Keratinocyte (primary cell): ENCODE data around the gene N4BP2.

Source experiments
- EZH2 ChIP-seq: IDR thresholded peaks from one replicate; pipeline ENCODE4 v1.6.1; 2012; ENCODE audit warnings: inconsistent platforms, mild to moderate bottlenecking, low read length, moderate library complexity
- TF ChIP-seq, protein P1 (sequence below), 3 experiments: IDR thresholded peaks in 1 of 3; conservative IDR thresholded peaks in 1 of 3; optimal IDR thresholded peaks in 1 of 3; 2 replicates in 2 of 3; 3 replicates in 1 of 3; pipeline versions ENCODE3 to v1.5.1; 2011; ENCODE audit warnings: low read length in 3 of 3, mild to moderate bottlenecking in 3 of 3, moderate library complexity in 2 of 3, control low read depth in 1 of 3, inconsistent platforms in 1 of 3; ENCODE audit not compliant: insufficient read depth in 2 of 3; ENCODE audit errors: extremely low read depth in 1 of 3

GRCh38 chr4:40140196-40140595 is 83.5 kb downstream of the N4BP2 start:
- TF ChIP-seq, protein P1, sequence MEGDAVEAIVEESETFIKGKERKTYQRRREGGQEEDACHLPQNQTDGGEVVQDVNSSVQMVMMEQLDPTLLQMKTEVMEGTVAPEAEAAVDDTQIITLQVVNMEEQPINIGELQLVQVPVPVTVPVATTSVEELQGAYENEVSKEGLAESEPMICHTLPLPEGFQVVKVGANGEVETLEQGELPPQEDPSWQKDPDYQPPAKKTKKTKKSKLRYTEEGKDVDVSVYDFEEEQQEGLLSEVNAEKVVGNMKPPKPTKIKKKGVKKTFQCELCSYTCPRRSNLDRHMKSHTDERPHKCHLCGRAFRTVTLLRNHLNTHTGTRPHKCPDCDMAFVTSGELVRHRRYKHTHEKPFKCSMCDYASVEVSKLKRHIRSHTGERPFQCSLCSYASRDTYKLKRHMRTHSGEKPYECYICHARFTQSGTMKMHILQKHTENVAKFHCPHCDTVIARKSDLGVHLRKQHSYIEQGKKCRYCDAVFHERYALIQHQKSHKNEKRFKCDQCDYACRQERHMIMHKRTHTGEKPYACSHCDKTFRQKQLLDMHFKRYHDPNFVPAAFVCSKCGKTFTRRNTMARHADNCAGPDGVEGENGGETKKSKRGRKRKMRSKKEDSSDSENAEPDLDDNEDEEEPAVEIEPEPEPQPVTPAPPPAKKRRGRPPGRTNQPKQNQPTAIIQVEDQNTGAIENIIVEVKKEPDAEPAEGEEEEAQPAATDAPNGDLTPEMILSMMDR (optimal IDR thresholded peaks at IDR 0.05 in 1 of 3, IDR thresholded peaks at IDR 0.05 in 1 of 3, conservative IDR thresholded peaks at IDR 0.05 in 1 of 3; ENCODE audit: extremely low read depth in 1 of 3, insufficient read depth in 2 of 3, low read length in 3 of 3) = no peak
- TF ChIP-seq EZH2 = no peak
